Psoas muscle (tissue), 8 donors: ENCODE results near the gene GALT. TPM values are rescaled to one million over a fixed set of nuclear protein-coding genes. Genes with fewer than 3 reads are reported as not detected.

Experiments
- ATAC-seq, 4 donors: fragments of 200-7000 bp; cut with Tn5 transposase; one replicate each; pipeline ENCODE4 v1.9.1; 2020; ENCODE audit warnings: moderate library complexity in 3 of 4, mild to moderate bottlenecking in 2 of 4
- DNase-seq, 2 donors: peaks; one replicate each; pipeline ENCODE4 v3.0.0-alpha.2; 2020
- H3K27ac ChIP-seq: fragments of 200-600 bp; one replicate; pipeline ENCODE4 v1.8.0; 2022
- H3K27me3 ChIP-seq, 3 donors: fragments of 200-600 bp in 1 of 3; one replicate each; pipeline versions ENCODE4 v1.6.1 to v1.8.0; 2013 to 2022; ENCODE audit warnings: low read length in 2 of 3, mild to moderate bottlenecking in 2 of 3, moderate library complexity in 1 of 3; ENCODE audit not compliant: insufficient read depth in 3 of 3
- H3K36me3 ChIP-seq, 2 donors: fragments of 200-600 bp in 1 of 2; one replicate each; pipeline versions ENCODE4 v1.6.1 to v1.8.0; 2013 to 2022; ENCODE audit warnings: low read depth in 1 of 2, mild to moderate bottlenecking in 1 of 2, moderate library complexity in 1 of 2; ENCODE audit not compliant: insufficient read depth in 1 of 2
- H3K4me1 ChIP-seq: fragments of 200-600 bp; one replicate; pipeline ENCODE4 v1.8.0; 2022
- H3K4me3 ChIP-seq: fragments of 200-600 bp; one replicate; pipeline ENCODE4 v1.8.0; 2022; ENCODE audit warnings: mild to moderate bottlenecking
- H3K9me3 ChIP-seq: fragments of 200-600 bp; one replicate; pipeline ENCODE4 v1.8.0; 2022
- CTCF ChIP-seq: fragments of 200-600 bp; IDR thresholded peaks from one replicate; pipeline ENCODE4 v1.8.0; 2022; ENCODE audit warnings: antibody characterized with exemption
- WGBS, 3 donors: extraction: QIAGEN DNeasy Blood & Tissue Kit; methylation state at CpG; one replicate each; pipeline versions ENCODE4 v1.1.6 to v1.1.7; 2013; 5-methylcytosine and 5-hydroxymethylcytosine counted together
- intact Hi-C, 2 donors: fragments of 100-400 bp; cut with DNase I; formaldehyde crosslinking; loops; one replicate each; pipeline versions ENCODE4 v1.11.0 to v1.14.2; 2022
- polyA plus RNA-seq, 3 donors: library from polyadenylated mRNA; stranded (reverse); fragments of 200-250 nt; gene quantifications; one replicate each; pipeline ENCODE4 v1.2.3, GENCODE V29; 2013
- total RNA-seq, 4 donors: library from RNA; stranded (reverse); fragmentation: NEBNext Ultra II Directional in 2 of 4; extraction: Animal tissue kit (Norgen Biotek cat#: 25700) in 2 of 4; gene quantifications; one replicate each; pipeline versions ENCODE4 v1.2.1 to v1.2.4, GENCODE V29; 2021 to 2023
- donor health status: healthy with polysubstance abuse.
- donor health status: DM: no; HTN: no; CAD: no; lungs with moderate emphysema.
- donor health status: Bipolar disorder and iron deficiency.
- donor health status: healthy.
- donor health status: DM: yes; HTN: yes; CAD: no.
- donor health status: DM: no; HTN: no; CAD: no.
- donor health status: DM: no; HTN: no; CAD: no.
- donor health status: DM: yes; HTN: yes; CAD: no.

The GALT gene
- total and polyA plus RNA-seq, 7 donors, result 9.5 to 40.6 (median 17.7) TPM

GRCh38 chr9:34607331-34607730, 39.1 kb upstream of the GALT start:
- intact Hi-C loops, result loop anchor here (10.0 kb wide), 2 partner anchors 173 to 203 kb away; no protein-coding TSS in a partner anchor
- H3K36me3 ChIP-seq, result peaks cover 0 to 4% of the 10 kb centered on the region in 2 donors
- H3K4me3 ChIP-seq, result no peak overlapping the region
- no peaks in the 10 kb centered on the region for H3K27me3 ChIP-seq
- ATAC-seq (no peak), DNase-seq (no peak)
- H3K4me1 ChIP-seq, result peaks cover 25% of the 10 kb centered on the region
- H3K27ac ChIP-seq, result no peak overlapping the region
- no peaks in the 10 kb centered on the region for H3K9me3 ChIP-seq
- 27 to 41% (median 38%) methylated on average over 2 of the region's 2 CpGs for WGBS, 3 donors
- TF ChIP-seq CTCF, result no peak

GRCh38 chr9:34610434-34611206, 35.9 kb upstream of the GALT start:
- TF ChIP-seq CTCF, result no peak
- intact Hi-C loops, result loop anchor here in 1 of 2 donors (5.0 kb wide), 1 partner anchor 92 kb away; no protein-coding TSS in a partner anchor
- H3K4me3 ChIP-seq, result peak overlapping the region; percentile 73
- DNase-seq (peak in 1 of 2 donors; percentile 62), ATAC-seq (peak; percentile 28 to 69 (median 50))
- peaks cover 0 to 26% of the 10 kb centered on the region in 2 donors for H3K36me3 ChIP-seq
- peaks cover 26% of the 10 kb centered on the region for H3K4me1 ChIP-seq
- peak overlapping the region; percentile 84 for H3K27ac ChIP-seq
- H3K9me3 ChIP-seq, result no peaks in the 10 kb centered on the region
- no peaks in the 10 kb centered on the region for H3K27me3 ChIP-seq
- 45 to 72% (median 55%) methylated on average over 19 to 20 of the region's 20 CpGs for WGBS, 3 donors

GRCh38 chr9:34611251-34611810, 35.1 kb upstream of the GALT start:
- ATAC-seq (peak; percentile 28 to 50 (median 34)), DNase-seq (peak in 1 of 2 donors; percentile 62)
- TF ChIP-seq CTCF, result no peak
- 22 to 49% (median 31%) methylated on average over 10 of the region's 10 CpGs for WGBS, 3 donors
- Histone ChIP-seq H3K27ac (peak overlapping the region; percentile 84), H3K36me3 (peaks cover 3 to 33% of the 10 kb centered on the region in 2 donors), H3K27me3 (no peaks in the 10 kb centered on the region), H3K4me1 (peaks cover 26% of the 10 kb centered on the region), H3K9me3 (no peaks in the 10 kb centered on the region), H3K4me3 (peak overlapping the region; percentile 73)
- intact Hi-C loops, result loop anchor here in 1 of 2 donors (5.0 kb wide), 1 partner anchor 91 kb away; no protein-coding TSS in a partner anchor

- WGBS, 3 donors, result 0 to 1% (median 1%) methylated on average over 61 to 77 of the region's 77 CpGs
- intact Hi-C loops, result loop anchor here in 1 of 2 donors (5.0 kb wide), 1 partner anchor 90 kb away; no protein-coding TSS in a partner anchor
- peak; percentile 90 to 91 for DNase-seq
- H3K4me3 ChIP-seq, result peak within 1 kb of the TSS; percentile 73
- peak within 1 kb of the TSS; percentile 84 for H3K27ac ChIP-seq
- H3K4me1 ChIP-seq, result peaks cover 26% of the 10 kb centered on the region
- H3K36me3 ChIP-seq, result peaks cover 3 to 41% of the 10 kb centered on the region in 2 donors
- no peaks in the 10 kb centered on the region for H3K27me3 ChIP-seq
- H3K9me3 ChIP-seq, result no peaks in the 10 kb centered on the region
- peak; percentile 92 to 96 (median 95) for ATAC-seq
- no peak for TF ChIP-seq CTCF
Measured at GRCh38 chr9:34611811-34612787, 34.4 kb upstream of the GALT start, which contains the start of gene RPP25L. TSS of gene RPP25L (minus strand) at chr9:34612097. CDS start at chr9:34611296, 801 bp downstream.
